Liver (tissue), 3 donors: ENCODE data around the gene GRK5.

Experiments
- ATF3 ChIP-seq: IDR thresholded peaks from 2 replicates; pipeline ENCODE4 v1.6.1; 2016; ENCODE audit warnings: antibody characterized with exemption
- FOXA1 ChIP-seq: IDR thresholded peaks from 2 replicates; pipeline ENCODE4 v1.6.1; 2016; ENCODE audit warnings: antibody characterized with exemption
- GABPA ChIP-seq, 2 donors: IDR thresholded peaks in 1 of 2; conservative IDR thresholded peaks in 1 of 2; 2 replicates each; pipeline ENCODE4 v1.6.1; 2016; ENCODE audit warnings: antibody characterized with exemption in 2 of 2, mild to moderate bottlenecking in 1 of 2, moderate library complexity in 1 of 2
- HNF4G ChIP-seq: IDR thresholded peaks from 2 replicates; pipeline ENCODE4 v1.6.1; 2016; ENCODE audit warnings: antibody characterized with exemption
- MAX ChIP-seq: IDR thresholded peaks from 2 replicates; pipeline ENCODE4 v1.6.1; 2016; ENCODE audit warnings: antibody characterized with exemption
- RAD21 ChIP-seq, 2 donors: IDR thresholded peaks; 2 replicates each; pipeline ENCODE4 v1.6.1; 2016; ENCODE audit warnings: antibody characterized with exemption in 2 of 2, mild to moderate bottlenecking in 2 of 2
- YY1 ChIP-seq: IDR thresholded peaks from 2 replicates; pipeline ENCODE4 v1.6.1; 2016; ENCODE audit warnings: antibody characterized with exemption, mild to moderate bottlenecking
- TF ChIP-seq, protein P1 (sequence below): fragments of 150-350 bp; IDR thresholded peaks from 2 replicates; pipeline ENCODE4 v1.5.1; 2017; ENCODE audit warnings: improper control_type of control experiment, low read depth, low read length; ENCODE audit not compliant: missing input control
- donor health status: healthy.
- donor health status: healthy.

GRCh38 chr10:119470920-119471702 lies 263.7 kb downstream of the GRK5 start:
- TF ChIP-seq, protein P1, sequence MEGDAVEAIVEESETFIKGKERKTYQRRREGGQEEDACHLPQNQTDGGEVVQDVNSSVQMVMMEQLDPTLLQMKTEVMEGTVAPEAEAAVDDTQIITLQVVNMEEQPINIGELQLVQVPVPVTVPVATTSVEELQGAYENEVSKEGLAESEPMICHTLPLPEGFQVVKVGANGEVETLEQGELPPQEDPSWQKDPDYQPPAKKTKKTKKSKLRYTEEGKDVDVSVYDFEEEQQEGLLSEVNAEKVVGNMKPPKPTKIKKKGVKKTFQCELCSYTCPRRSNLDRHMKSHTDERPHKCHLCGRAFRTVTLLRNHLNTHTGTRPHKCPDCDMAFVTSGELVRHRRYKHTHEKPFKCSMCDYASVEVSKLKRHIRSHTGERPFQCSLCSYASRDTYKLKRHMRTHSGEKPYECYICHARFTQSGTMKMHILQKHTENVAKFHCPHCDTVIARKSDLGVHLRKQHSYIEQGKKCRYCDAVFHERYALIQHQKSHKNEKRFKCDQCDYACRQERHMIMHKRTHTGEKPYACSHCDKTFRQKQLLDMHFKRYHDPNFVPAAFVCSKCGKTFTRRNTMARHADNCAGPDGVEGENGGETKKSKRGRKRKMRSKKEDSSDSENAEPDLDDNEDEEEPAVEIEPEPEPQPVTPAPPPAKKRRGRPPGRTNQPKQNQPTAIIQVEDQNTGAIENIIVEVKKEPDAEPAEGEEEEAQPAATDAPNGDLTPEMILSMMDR = no peak
- TF ChIP-seq ATF3 (no peak), MAX (no peak), FOXA1 (no peak), RAD21 (IDR thresholded peaks at IDR 0.05) (no peak), YY1 (no peak), GABPA (IDR thresholded peaks at IDR 0.05 in 1 of 2, conservative IDR thresholded peaks at IDR 0.05 in 1 of 2) (no peak), HNF4G (no peak)
